Aorta (tissue), 5 donors: ENCODE measurements around the gene HNMT. TPM values are rescaled to one million over a fixed set of nuclear protein-coding genes. Genes with fewer than 3 reads are reported as not detected.

Source experiments
- ATAC-seq: fragments of 200-7000 bp; cut with Tn5 transposase; one replicate; pipeline ENCODE4 v1.9.1; 2022; ENCODE audit warnings: moderate library complexity; ENCODE audit not compliant: low FRiP score
- DNase-seq, 2 donors: peaks; one replicate each; pipeline ENCODE4 v3.0.0-alpha.2; 2020
- H3K27ac ChIP-seq, 2 donors: one replicate each; pipeline ENCODE4 v1.5.1; 2013; ENCODE audit warnings: low read length in 2 of 2, mild to moderate bottlenecking in 2 of 2, moderate library complexity in 2 of 2, control low read depth in 1 of 2, inconsistent platforms in 1 of 2, low read depth in 1 of 2
- H3K27me3 ChIP-seq, 2 donors: one replicate each; pipeline ENCODE4 v1.6.1; 2013; ENCODE audit warnings: control low read depth in 1 of 2, low read length in 1 of 2, mild to moderate bottlenecking in 1 of 2, moderate library complexity in 1 of 2; ENCODE audit not compliant: insufficient read depth in 2 of 2, control insufficient read depth in 1 of 2
- H3K36me3 ChIP-seq, 2 donors: one replicate each; pipeline ENCODE4 v1.6.1; 2013; ENCODE audit warnings: control low read depth in 1 of 2, low read length in 1 of 2, mild to moderate bottlenecking in 1 of 2; ENCODE audit not compliant: insufficient read depth in 2 of 2, control insufficient read depth in 1 of 2
- H3K4me1 ChIP-seq, 2 donors: one replicate each; pipeline ENCODE4 v1.6.1; 2013; ENCODE audit warnings: low read length in 2 of 2, control low read depth in 1 of 2, mild to moderate bottlenecking in 1 of 2, moderate library complexity in 1 of 2; ENCODE audit not compliant: insufficient read depth in 2 of 2, control insufficient read depth in 1 of 2
- H3K4me3 ChIP-seq, 2 donors: one replicate each; pipeline ENCODE4 v1.5.1; 2013; ENCODE audit warnings: low read length in 2 of 2, control low read depth in 1 of 2, mild to moderate bottlenecking in 1 of 2
- H3K9me3 ChIP-seq: one replicate; pipeline ENCODE4 v1.6.1; 2013; ENCODE audit warnings: mild to moderate bottlenecking, low read length; ENCODE audit not compliant: control insufficient read depth
- WGBS, 2 donors: extraction: QIAGEN DNeasy Blood & Tissue Kit; methylation state at CpG; one replicate each; pipeline ENCODE4 v1.1.7; 2013; 5-methylcytosine and 5-hydroxymethylcytosine counted together
- intact Hi-C, 2 donors: fragments of 100-400 bp; cut with DNase I; formaldehyde crosslinking; loops; one replicate each; pipeline versions ENCODE4 v1.14.2 to v1.15.0; 2022
- polyA plus RNA-seq, 2 donors: library from polyadenylated mRNA; stranded (reverse); fragments of 200-250 nt; gene quantifications; one replicate each; pipeline ENCODE4 v1.2.3, GENCODE V29; 2013
- total RNA-seq, 2 donors: library from RNA; stranded (reverse); fragmentation: NEBNext Ultra II Directional; extraction: Animal tissue kit (Norgen Biotek cat#: 25700); gene quantifications; one replicate each; pipeline ENCODE4 v1.2.1, GENCODE V29; 2021
- donor health status: healthy with polysubstance abuse.
- donor health status: Bipolar disorder and iron deficiency.
- donor health status: DM: no; HTN: no; CAD: no.
- donor health status: DM: no; HTN: no; CAD: no.
- donor health status: DM: yes; HTN: yes; CAD: no.

HNMT gene
- total and polyA plus RNA-seq, 4 donors: 35.8 to 102 (median 74.1) TPM

DNA sequence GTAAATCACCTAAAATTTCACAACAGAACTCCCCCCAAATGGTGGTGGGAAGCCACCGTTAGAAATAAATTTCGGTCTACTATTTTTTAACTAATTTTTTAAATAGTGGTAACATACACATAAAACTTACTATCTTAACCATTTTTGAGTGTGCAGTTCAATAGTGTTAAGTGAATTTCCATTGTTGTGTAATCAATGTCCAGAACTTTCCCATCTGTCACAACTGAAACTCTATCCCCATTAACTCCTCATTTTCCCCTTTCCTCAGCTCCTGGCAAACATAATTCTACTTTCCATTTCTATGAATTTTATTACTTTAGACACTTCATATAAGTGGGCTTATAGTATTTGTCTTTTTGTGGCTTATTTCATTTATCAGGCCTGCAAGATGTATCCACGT lies 34.1 kb upstream of the HNMT start:
- Histone ChIP-seq H3K27me3 (no peaks in the 10 kb centered on the region), H3K4me1 (no peaks in the 10 kb centered on the region), H3K9me3 (peaks cover 2% of the 10 kb centered on the region), H3K4me3 (no peak overlapping the region), H3K36me3 (no peaks in the 10 kb centered on the region), H3K27ac (no peak overlapping the region)
- WGBS, 2 donors: 89 to 91% methylated on average over 3 of the region's 3 CpGs
- intact Hi-C loops: no loop called here
- no peak for DNase-seq
- ATAC-seq: no peak

DNA sequence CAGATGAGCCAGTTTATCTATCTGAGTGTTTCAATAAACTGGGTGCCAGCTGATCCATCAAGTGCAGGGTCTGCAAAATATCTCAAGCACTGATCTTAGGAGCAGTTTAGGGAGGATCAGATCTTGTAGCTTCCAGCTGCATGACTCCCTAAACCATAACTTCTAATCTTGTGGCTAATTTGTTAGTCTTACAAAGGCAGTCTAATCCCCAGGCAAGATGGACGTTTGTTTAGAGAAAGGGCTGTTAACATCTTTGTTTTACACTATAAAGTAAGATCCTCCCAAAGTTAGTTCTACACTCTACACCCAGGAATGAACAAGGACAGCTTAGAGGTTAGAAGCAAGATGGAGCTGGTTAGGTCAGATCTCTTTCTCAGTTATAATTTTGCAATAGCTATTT lies 28.7 kb upstream of the HNMT start:
- no peaks in the 10 kb centered on the region for H3K4me1 ChIP-seq
- DNase-seq (no peak), ATAC-seq (no peak)
- intact Hi-C loops: no loop called here
- no peak overlapping the region for H3K4me3 ChIP-seq
- 71 to 82% methylated on average over 1 of the region's 1 CpG for WGBS, 2 donors
- no peaks in the 10 kb centered on the region for H3K36me3 ChIP-seq
- H3K27ac ChIP-seq: no peak overlapping the region
- H3K9me3 ChIP-seq: peaks cover 2% of the 10 kb centered on the region
- H3K27me3 ChIP-seq: no peaks in the 10 kb centered on the region

DNA sequence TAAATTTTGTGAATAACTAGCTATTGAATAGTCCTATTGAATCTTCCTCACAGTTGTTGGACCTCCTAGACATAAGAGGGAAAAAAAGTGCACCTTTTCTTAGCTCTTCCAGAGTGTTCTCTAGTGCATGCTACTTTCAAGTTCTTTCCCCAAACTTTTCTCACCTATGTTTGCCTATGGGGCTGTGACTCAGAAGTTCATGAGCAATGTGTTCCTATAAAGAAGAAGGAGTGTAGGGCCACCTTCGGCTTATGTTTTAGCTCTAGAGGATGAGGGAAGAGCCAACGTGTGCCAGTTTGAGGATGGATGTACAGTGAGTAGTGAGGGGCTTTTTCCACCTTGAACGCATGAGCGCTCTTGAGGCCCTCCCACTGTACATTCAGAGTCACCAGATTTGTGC lies 27.0 kb upstream of the HNMT start:
- Histone ChIP-seq H3K36me3 (no peaks in the 10 kb centered on the region), H3K9me3 (peaks cover 2% of the 10 kb centered on the region), H3K27me3 (no peaks in the 10 kb centered on the region), H3K4me3 (no peak overlapping the region), H3K4me1 (no peaks in the 10 kb centered on the region), H3K27ac (no peak overlapping the region)
- ATAC-seq (no peak), DNase-seq (no peak)
- intact Hi-C loops: no loop called here
- 81 to 93% methylated on average over 4 of the region's 4 CpGs for WGBS, 2 donors

DNA sequence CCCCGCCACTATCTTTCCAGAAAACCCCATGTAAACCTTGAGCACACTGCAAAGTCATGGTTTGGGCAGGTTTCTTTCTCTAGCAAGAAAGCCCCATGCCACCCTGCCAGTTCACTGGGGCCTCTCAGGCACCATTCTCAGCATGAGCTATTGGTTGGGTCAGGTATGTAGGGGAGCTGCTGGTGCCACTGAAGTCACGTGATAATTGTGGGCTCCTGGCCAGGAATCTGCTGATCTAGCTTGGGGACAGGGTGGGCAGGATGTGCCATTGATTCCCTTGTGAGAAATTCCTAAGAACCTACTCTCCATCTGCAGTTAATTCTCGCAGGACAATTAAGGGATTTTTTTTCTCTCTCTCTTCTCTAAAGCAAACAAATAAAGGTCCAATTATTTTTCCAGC lies 26.5 kb upstream of the HNMT start:
- no peak for DNase-seq
- intact Hi-C loops: no loop called here
- no peaks in the 10 kb centered on the region for H3K27me3 ChIP-seq

DNA sequence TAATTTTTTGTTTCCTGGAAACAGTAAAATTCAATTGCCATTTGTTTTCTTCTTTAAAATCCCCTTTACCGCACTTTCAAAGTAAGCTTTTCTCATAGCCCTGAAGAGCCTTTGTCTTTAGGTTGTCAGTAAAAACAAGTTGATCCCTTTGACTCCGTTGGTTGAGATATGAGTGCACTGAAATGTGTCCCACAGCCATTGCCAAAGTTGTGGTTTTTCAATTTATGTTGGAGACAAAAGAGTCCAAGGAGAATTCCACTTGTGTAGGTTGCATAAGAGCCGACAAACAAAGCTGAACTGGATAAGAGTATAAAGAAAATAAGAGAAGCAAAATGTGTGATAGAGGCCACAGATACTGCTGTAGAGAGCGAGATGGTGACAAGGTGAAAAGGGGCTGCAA lies 26.1 kb upstream of the HNMT start:
- intact Hi-C loops: no loop called here
- DNase-seq (no peak), ATAC-seq (peak; percentile 57)
- no peaks in the 10 kb centered on the region for H3K4me1 ChIP-seq
- no peaks in the 10 kb centered on the region for H3K36me3 ChIP-seq
- peaks cover 2% of the 10 kb centered on the region for H3K9me3 ChIP-seq
- H3K27ac ChIP-seq: no peak overlapping the region
- WGBS, 2 donors: 55 to 56% methylated on average over 4 of the region's 4 CpGs
- no peaks in the 10 kb centered on the region for H3K27me3 ChIP-seq
- H3K4me3 ChIP-seq: no peak overlapping the region

More for the DNA sequence above, 26.5 kb upstream of the HNMT start:
- Histone ChIP-seq H3K9me3 (peaks cover 2% of the 10 kb centered on the region), H3K4me3 (no peak overlapping the region), H3K4me1 (no peaks in the 10 kb centered on the region), H3K27ac (no peak overlapping the region), H3K36me3 (no peaks in the 10 kb centered on the region)
- no peak for ATAC-seq
- WGBS, 2 donors: 65 to 71% methylated on average over 3 of the region's 3 CpGs

DNA sequence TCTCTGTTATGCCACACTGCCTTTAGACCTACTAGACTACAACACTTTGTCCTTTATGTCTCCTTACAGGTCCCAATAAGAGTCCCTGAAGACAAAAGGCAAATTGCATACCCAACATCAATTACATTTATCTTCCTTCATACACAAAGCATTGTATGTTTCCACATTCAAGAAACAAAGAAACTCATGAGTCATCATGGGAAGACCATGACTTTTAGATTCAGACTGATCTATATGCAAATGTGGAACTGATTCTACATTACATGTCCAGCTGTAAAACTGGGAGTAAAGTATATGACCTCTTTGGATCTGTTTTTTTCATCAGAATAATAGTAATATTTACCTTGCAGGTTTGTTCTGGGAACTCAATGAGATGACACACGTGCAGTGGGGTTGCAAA lies 25.2 kb upstream of the HNMT start:
- intact Hi-C loops: no loop called here
- 89 to 95% methylated on average over 1 of the region's 1 CpG for WGBS, 2 donors

DNA sequence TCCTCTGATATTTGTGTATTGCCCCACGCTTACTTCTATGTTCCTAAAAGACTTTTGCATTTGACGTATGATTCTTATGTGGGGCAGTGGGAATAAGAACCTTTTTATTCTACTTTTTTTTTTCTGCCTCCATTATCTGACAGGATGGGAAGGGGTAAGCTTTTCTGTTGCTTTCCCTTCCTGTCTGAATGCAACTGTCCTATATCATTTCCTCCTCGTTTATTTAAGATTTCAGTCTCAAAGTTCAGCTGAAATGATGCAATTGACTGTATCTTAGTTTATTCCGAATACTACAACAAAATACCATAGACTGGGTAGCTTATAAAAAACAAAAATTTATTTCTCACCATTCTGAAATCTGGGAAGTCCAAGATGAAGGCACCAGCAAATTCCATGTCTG lies 24.1 kb upstream of the HNMT start:
- WGBS, 2 donors: 93 to 94% methylated on average over 4 of the region's 4 CpGs
- no peaks in the 10 kb centered on the region for H3K36me3 ChIP-seq
- no peak overlapping the region for H3K27ac ChIP-seq
- ATAC-seq: no peak
- no peaks in the 10 kb centered on the region for H3K4me1 ChIP-seq
- no peaks in the 10 kb centered on the region for H3K9me3 ChIP-seq
- intact Hi-C loops: loop anchor here in 1 of 2 donors (10.0 kb wide), 1 partner anchor 425 kb away; no protein-coding TSS in a partner anchor
- DNase-seq: no peak
- no peaks in the 10 kb centered on the region for H3K27me3 ChIP-seq
- H3K4me3 ChIP-seq: no peak overlapping the region

More for the DNA sequence above, 25.2 kb upstream of the HNMT start:
- Histone ChIP-seq H3K36me3 (no peaks in the 10 kb centered on the region), H3K4me1 (no peaks in the 10 kb centered on the region), H3K27ac (no peak overlapping the region), H3K27me3 (no peaks in the 10 kb centered on the region), H3K9me3 (peaks cover 2% of the 10 kb centered on the region), H3K4me3 (no peak overlapping the region)
- ATAC-seq (no peak), DNase-seq (no peak)

DNA sequence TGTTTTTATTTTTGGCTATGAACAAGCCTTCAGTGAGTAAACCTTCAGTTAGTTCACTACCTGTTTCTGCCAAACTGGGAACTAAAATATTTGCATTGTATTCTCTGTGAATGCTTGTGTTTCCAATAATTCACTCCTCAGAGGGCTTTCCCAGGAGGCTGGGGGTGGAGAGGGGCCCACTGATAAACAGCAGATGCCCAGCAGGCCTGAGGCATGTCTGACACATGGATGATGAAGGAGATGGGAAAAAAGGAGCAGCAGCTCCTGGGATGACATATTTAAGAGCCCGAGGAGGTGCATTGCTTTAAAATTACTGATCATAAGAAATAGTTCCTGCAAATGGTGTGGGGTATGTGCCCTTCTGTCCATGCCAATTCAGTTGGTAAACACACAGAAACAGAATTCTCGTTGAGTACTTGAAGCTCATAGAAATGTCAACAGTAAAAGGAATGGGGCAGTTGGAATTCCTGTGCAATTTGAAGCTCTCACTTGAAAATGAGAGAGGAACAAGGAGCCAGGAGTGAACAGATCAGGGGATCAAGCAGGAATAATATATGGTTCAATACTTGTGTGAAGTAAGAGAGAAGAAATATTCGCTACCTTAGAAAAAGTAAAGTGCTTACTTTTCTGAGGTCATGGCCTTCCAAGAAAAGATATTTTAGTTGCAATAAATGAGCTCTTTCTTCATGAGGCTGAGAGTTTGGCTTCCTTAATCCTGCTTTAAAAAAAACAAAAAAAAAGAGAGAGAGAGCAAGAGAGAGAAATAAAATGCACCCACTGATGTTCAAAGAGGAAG lies 22.0 kb upstream of the HNMT start:
- ATAC-seq (no peak), DNase-seq (no peak)
- H3K36me3 ChIP-seq: no peaks in the 10 kb centered on the region
- H3K9me3 ChIP-seq: no peaks in the 10 kb centered on the region
- H3K27ac ChIP-seq: no peak overlapping the region
- WGBS, 2 donors: 56 to 64% methylated on average over 3 of the region's 3 CpGs
- H3K4me3 ChIP-seq: no peak overlapping the region
- no peaks in the 10 kb centered on the region for H3K4me1 ChIP-seq
- no peaks in the 10 kb centered on the region for H3K27me3 ChIP-seq
- intact Hi-C loops: loop anchor here in 1 of 2 donors (10.0 kb wide), 1 partner anchor 423 kb away; no protein-coding TSS in a partner anchor
